T-helper 17 cell (primary cell): ENCODE results near the gene FFAR3. TPM values are rescaled to one million over a fixed set of nuclear protein-coding genes. Genes with fewer than 3 reads are reported as not detected.
A peak's percentile ranks its signal among the peaks of the same experiment; 100 is the strongest.

Experiments
- ATAC-seq: fragments of 150-1000 bp; cut with Tn5 transposase; 2 replicates; pipeline ENCODE4 v1.10.0; 2021; ENCODE audit warnings: mild to moderate bottlenecking, moderate library complexity
- DNase-seq, 3 donors: peaks; one replicate each; pipeline versions ENCODE4 v3.0.0 to v3.0.0-alpha.2; 2020 to 2021
- H3K9me3 ChIP-seq: one replicate; pipeline ENCODE4 v1.7.0; 2013; ENCODE audit warnings: low read length, mild to moderate bottlenecking; ENCODE audit not compliant: control insufficient read depth, poor library complexity, severe bottlenecking
- H3K27ac Mint-ChIP-seq: one replicate; pipeline ENCODE4 v1.8.0; 2022; ENCODE audit warnings: mild to moderate bottlenecking, moderate library complexity, mixed read lengths
- H3K27me3 Mint-ChIP-seq: one replicate; pipeline ENCODE4 v1.8.0; 2022; ENCODE audit warnings: mixed read lengths
- H3K36me3 Mint-ChIP-seq: one replicate; pipeline ENCODE4 v1.8.0; 2022; ENCODE audit warnings: low read depth, mixed read lengths
- H3K4me1 Mint-ChIP-seq: one replicate; pipeline ENCODE4 v1.8.0; 2022; ENCODE audit warnings: mild to moderate bottlenecking, mixed read lengths
- H3K4me3 Mint-ChIP-seq: one replicate; pipeline ENCODE4 v1.8.0; 2022; ENCODE audit warnings: mild to moderate bottlenecking, moderate library complexity, mixed read lengths
- total RNA-seq, 4 donors: library from RNA in 2 of 4; stranded (reverse) in 2 of 4; gene quantifications; one replicate each; pipeline ENCODE4 v1.2.3 and lab custom pipeline; 2022 to 2026

The FFAR3 gene
- total RNA-seq (under 1 TPM; 0.70 to 0.78 TPM), total RNA-seq (lab: John Stamatoyannopoulos, UW) (0 to 0.60 reads per million in 2 donors)

DNA sequence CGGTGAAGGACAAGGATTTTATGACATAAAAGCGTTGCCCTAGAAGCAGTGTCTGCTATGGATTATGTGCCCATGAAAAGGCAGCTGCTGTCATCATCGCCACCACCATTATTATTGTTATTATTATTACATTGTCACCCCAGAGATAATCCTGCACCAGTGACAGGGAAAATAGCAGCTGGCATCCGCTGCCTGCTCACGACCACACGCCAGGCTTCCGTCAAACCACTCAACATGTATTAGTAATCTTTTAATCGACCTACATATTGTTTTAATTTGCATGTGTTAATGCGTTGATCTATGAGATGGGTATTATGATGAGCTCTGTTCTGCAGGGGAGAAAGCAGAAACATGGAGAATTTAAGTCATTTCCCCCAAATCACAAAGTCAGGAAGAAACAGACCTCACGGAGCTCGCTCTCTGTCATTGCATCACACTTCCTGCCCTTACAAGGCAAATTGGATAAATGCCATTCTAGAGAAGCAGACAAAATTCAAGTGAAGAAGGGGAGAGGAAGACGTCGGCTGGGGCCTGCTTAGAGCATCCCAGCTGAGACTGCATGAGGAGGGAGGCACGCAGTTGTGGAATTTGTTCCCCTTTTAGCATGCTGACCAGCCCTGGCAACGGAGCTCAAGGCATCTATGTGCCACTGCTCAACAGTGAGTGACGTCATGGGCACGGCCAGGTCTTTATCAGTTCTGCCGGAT, at the start of gene FFAR3:
Gene FFAR3, plus strand, starts transcription at position 594 of the 707 bp plus-strand sequence. CDS start 431 bp downstream, outside the sequence.
- DNase-seq: no peak
- H3K36me3 Mint-ChIP-seq: peaks cover 5% of the 10 kb centered on the region

GRCh38 chr19:35308910-35309309, 49.4 kb upstream of the FFAR3 start:
- H3K27me3 Mint-ChIP-seq: peaks cover 10% of the 10 kb centered on the region
- peaks cover 15% of the 10 kb centered on the region for H3K4me1 Mint-ChIP-seq
- no peaks in the 10 kb centered on the region for H3K36me3 Mint-ChIP-seq
- H3K9me3 ChIP-seq: no peaks in the 10 kb centered on the region
- no peak overlapping the region for H3K4me3 Mint-ChIP-seq
- no peak overlapping the region for H3K27ac Mint-ChIP-seq
- no peak for DNase-seq
- ATAC-seq: no peak

More for the DNA sequence above, at the start of gene FFAR3:
- H3K27me3 Mint-ChIP-seq: peaks cover 27% of the 10 kb centered on the region
- peak within 1 kb of the TSS; percentile 67 for H3K27ac Mint-ChIP-seq
- H3K9me3 ChIP-seq: no peaks in the 10 kb centered on the region
- peaks cover 6% of the 10 kb centered on the region for H3K4me1 Mint-ChIP-seq
- peak; percentile 54 for ATAC-seq
- peak within 1 kb of the TSS; percentile 85 for H3K4me3 Mint-ChIP-seq

- Mint-ChIP-seq H3K27me3 (peaks cover 10% of the 10 kb centered on the region), H3K4me3 (no peak overlapping the region), H3K4me1 (peaks cover 14% of the 10 kb centered on the region), H3K36me3 (no peaks in the 10 kb centered on the region), H3K27ac (no peak overlapping the region)
- H3K9me3 ChIP-seq: no peaks in the 10 kb centered on the region
- DNase-seq (no peak), ATAC-seq (no peak)
These were observed 48.6 kb upstream of the FFAR3 start for GRCh38 chr19:35309481-35310279.

DNA sequence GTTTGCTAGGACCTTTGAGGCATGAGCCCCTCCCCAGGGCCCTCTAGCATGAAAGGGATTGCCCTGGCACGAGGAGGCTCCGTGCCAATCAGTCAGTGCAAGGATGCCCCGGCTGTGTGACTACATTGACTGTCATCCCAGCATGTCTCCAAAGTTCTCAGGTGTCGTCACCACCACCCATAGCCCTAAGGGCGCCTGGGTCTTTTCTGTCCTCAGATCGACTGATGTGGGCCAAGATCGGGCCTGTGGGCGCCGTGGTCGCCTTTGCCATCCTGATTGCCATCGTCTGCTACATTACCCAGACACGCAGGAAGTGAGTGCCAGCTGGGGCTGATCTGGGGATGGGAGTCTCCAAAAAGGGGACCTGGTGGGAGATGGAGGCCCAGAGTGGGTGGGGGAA, 47.9 kb upstream of the FFAR3 start:
- H3K36me3 Mint-ChIP-seq: no peaks in the 10 kb centered on the region
- DNase-seq (no peak), ATAC-seq (peak; percentile 50)
- H3K4me3 Mint-ChIP-seq: no peak overlapping the region
- H3K4me1 Mint-ChIP-seq: peaks cover 9% of the 10 kb centered on the region
- no peaks in the 10 kb centered on the region for H3K9me3 ChIP-seq
- H3K27me3 Mint-ChIP-seq: peaks cover 10% of the 10 kb centered on the region
- H3K27ac Mint-ChIP-seq: peak overlapping the region; percentile 56

- H3K27ac Mint-ChIP-seq: peak overlapping the region; percentile 56
- no peak overlapping the region for H3K4me3 Mint-ChIP-seq
- no peak for ATAC-seq
- peaks cover 8% of the 10 kb centered on the region for H3K4me1 Mint-ChIP-seq
- no peak for DNase-seq
- peaks cover 10% of the 10 kb centered on the region for H3K27me3 Mint-ChIP-seq
- no peaks in the 10 kb centered on the region for H3K9me3 ChIP-seq
- no peaks in the 10 kb centered on the region for H3K36me3 Mint-ChIP-seq
These were observed 47.3 kb upstream of the FFAR3 start for GRCh38 chr19:35310811-35311465.

- H3K4me3 Mint-ChIP-seq: no peak overlapping the region
- no peaks in the 10 kb centered on the region for H3K36me3 Mint-ChIP-seq
- H3K9me3 ChIP-seq: no peaks in the 10 kb centered on the region
- ATAC-seq: no peak
- no peak for DNase-seq
- H3K27me3 Mint-ChIP-seq: peaks cover 10% of the 10 kb centered on the region
- peaks cover 8% of the 10 kb centered on the region for H3K4me1 Mint-ChIP-seq
- peak overlapping the region; percentile 27 for H3K27ac Mint-ChIP-seq
These were observed 46.2 kb upstream of the FFAR3 start for GRCh38 chr19:35311901-35312665.

GRCh38 chr19:35313587-35313986, 44.7 kb upstream of the FFAR3 start:
- Mint-ChIP-seq H3K4me3 (no peak overlapping the region), H3K36me3 (no peaks in the 10 kb centered on the region), H3K27me3 (peaks cover 11% of the 10 kb centered on the region), H3K27ac (no peak overlapping the region), H3K4me1 (peaks cover 8% of the 10 kb centered on the region)
- no peaks in the 10 kb centered on the region for H3K9me3 ChIP-seq
- DNase-seq: no peak
- no peak for ATAC-seq

- DNase-seq (no peak), ATAC-seq (no peak)
- no peak overlapping the region for H3K4me3 Mint-ChIP-seq
- H3K27ac Mint-ChIP-seq: no peak overlapping the region
- peaks cover 10% of the 10 kb centered on the region for H3K27me3 Mint-ChIP-seq
- no peaks in the 10 kb centered on the region for H3K9me3 ChIP-seq
- H3K36me3 Mint-ChIP-seq: no peaks in the 10 kb centered on the region
- peaks cover 11% of the 10 kb centered on the region for H3K4me1 Mint-ChIP-seq
These were observed 44.2 kb upstream of the FFAR3 start for GRCh38 chr19:35314031-35314430.

DNA sequence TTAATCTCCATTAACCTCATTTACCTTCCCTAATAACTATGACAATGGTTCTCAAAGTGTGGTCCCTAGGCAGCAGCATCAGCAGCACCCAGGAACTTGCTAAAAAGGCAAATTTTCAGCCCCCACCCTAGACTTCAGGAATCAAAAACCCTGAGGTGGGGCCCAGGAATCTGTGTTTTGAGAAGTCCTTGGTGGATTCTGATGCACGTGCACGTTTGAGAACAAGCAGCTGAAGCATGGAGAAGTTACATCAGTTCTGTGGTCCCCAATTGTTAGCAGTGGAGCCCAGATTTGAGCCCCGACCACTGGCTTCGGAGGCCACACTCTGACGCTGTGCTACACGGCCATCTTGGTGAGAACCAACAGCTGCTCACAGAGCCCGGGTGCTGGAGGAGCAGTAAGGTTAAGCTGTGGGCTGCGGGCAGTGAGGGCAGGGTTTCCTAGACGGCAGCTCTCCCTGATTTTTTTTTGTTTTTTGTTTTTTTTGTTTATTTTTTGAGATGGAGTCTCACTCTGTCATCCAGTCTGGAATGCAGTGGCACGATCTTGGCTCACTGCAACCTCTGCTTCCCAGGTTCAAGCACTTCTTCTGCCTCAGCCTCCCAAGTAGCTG, 43.3 kb upstream of the FFAR3 start:
- DNase-seq (no peak), ATAC-seq (no peak)
- Mint-ChIP-seq H3K4me1 (peaks cover 11% of the 10 kb centered on the region), H3K4me3 (no peak overlapping the region), H3K36me3 (no peaks in the 10 kb centered on the region), H3K27ac (no peak overlapping the region), H3K27me3 (peaks cover 6% of the 10 kb centered on the region)
- no peaks in the 10 kb centered on the region for H3K9me3 ChIP-seq

- Mint-ChIP-seq H3K27me3 (peaks cover 6% of the 10 kb centered on the region), H3K4me1 (peaks cover 7% of the 10 kb centered on the region), H3K36me3 (no peaks in the 10 kb centered on the region), H3K27ac (no peak overlapping the region), H3K4me3 (no peak overlapping the region)
- DNase-seq (no peak), ATAC-seq (no peak)
- H3K9me3 ChIP-seq: no peaks in the 10 kb centered on the region
These were observed 42.4 kb upstream of the FFAR3 start for GRCh38 chr19:35315883-35316282.

DNA sequence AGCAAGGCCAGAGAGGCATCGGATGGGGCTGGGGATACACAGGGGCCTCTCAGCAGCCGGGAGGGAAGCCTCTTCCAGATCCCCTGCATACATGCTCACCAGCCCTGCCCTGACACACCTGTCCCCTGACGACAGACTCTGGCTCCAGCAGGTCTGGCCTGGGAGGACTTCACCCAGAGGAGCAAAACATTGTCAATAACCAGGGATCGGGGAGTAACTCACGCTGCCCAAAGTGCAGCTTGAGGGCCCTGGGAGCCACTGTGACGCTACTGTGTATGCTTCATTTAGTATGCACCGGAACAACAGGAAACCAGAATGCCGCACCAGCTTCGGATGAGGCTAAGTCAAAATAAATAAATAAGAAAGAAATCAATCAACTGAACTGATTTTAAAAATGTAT, 41.7 kb upstream of the FFAR3 start:
- ATAC-seq (peak; percentile 38), DNase-seq (no peak)
- Mint-ChIP-seq H3K27ac (no peak overlapping the region), H3K4me3 (no peak overlapping the region), H3K36me3 (no peaks in the 10 kb centered on the region), H3K4me1 (peaks cover 7% of the 10 kb centered on the region), H3K27me3 (peaks cover 6% of the 10 kb centered on the region)
- no peaks in the 10 kb centered on the region for H3K9me3 ChIP-seq

DNA sequence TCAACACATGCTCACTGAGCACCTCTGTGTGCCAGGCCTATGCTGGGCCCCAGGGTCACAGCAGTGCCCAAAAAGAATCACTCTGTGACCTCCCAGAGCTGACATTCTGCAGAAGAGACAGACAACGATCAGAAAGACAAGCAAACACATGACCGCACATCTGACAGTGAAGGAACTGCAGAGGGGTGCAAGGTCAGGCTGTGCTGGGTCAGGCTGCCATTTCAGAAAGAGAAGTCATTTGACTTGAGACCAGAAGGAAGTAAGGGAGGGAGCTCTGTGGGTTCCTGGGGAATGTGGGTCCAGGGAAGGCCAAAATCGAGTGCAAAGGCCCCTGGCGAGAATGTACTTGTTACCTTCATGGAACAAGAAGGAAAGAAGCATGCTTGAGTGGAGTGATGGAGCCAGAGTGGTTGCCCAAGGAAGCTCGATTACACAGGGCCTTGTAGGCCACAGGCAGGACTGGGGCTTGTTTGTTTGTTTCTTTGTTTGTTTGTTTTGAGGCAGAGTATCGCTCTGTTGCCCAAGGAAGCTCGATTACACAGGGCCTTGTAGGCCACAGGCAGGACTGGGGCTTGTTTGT, 40.7 kb upstream of the FFAR3 start:
- no peaks in the 10 kb centered on the region for H3K9me3 ChIP-seq
- Mint-ChIP-seq H3K27ac (peak overlapping the region; percentile 62), H3K27me3 (peaks cover 6% of the 10 kb centered on the region), H3K36me3 (no peaks in the 10 kb centered on the region), H3K4me3 (no peak overlapping the region), H3K4me1 (peaks cover 7% of the 10 kb centered on the region)
- no peak for DNase-seq
- no peak for ATAC-seq
